Brain microvascular endothelial cell (primary cell): ENCODE measurements around the gene ZNF502.

Experiments
- DNase-seq: peaks from one replicate; pipeline ENCODE4 v3.0.0-alpha.2; 2020
- H3K27ac ChIP-seq: fragments of 250-450 bp; sonication (Bioruptor Pico); 2 replicates; pipeline ENCODE4 v1.5.1; 2020; ENCODE audit warnings: mild to moderate bottlenecking, moderate library complexity
- H3K27me3 ChIP-seq: fragments of 250-450 bp; sonication (Bioruptor Pico); replicated peaks from 2 replicates; pipeline ENCODE4 v1.5.1; 2020; ENCODE audit warnings: mild to moderate bottlenecking
- H3K36me3 ChIP-seq: fragments of 250-450 bp; sonication (Bioruptor Pico); replicated peaks from 2 replicates; pipeline ENCODE4 v1.5.1; 2020; ENCODE audit warnings: mild to moderate bottlenecking
- H3K4me3 ChIP-seq: 2 replicates; pipeline ENCODE4 v1.5.1; 2011; ENCODE audit warnings: low read depth, mild to moderate bottlenecking, control low read depth, low read length, moderate library complexity
- CTCF ChIP-seq: IDR thresholded peaks from 2 replicates; pipeline ENCODE4 v1.5.1; 2011; ENCODE audit warnings: low read depth, mild to moderate bottlenecking, moderate library complexity, low read length, control low read depth, inconsistent platforms; ENCODE audit errors: missing control alignments
- in situ Hi-C: cut with HindIII; loops from 2 replicates; pipeline ENCODE4 v1.10.0; 2017; ENCODE audit warnings: low sequenced_read_pairs, low pct_ligation_motif_present

Gene ZNF502

GRCh38 chr3:44772099-44772442, 59.6 kb downstream of the ZNF502 start:
- in situ Hi-C loops: no loop called here
- no peaks in the 10 kb centered on the region for H3K36me3 ChIP-seq

More at GRCh38 chr3:44772099-44772442, 59.6 kb downstream of the ZNF502 start:
- H3K27me3 ChIP-seq: no peaks in the 10 kb centered on the region
- H3K4me3 ChIP-seq: no peak overlapping the region
- no peak overlapping the region for H3K27ac ChIP-seq
- DNase-seq: no peak
- TF ChIP-seq CTCF: no peak
